NCI-H1048 (cell line): ENCODE results near the gene ZBTB42.

Source experiments
- DNase-seq: peaks from one replicate; lab custom pipeline; 2025; lab: John Stamatoyannopoulos, UW

The ZBTB42 gene

GRCh38 chr14:104782808-104783139, 18.1 kb upstream of the ZBTB42 start:
- no peak for DNase-seq

DNA sequence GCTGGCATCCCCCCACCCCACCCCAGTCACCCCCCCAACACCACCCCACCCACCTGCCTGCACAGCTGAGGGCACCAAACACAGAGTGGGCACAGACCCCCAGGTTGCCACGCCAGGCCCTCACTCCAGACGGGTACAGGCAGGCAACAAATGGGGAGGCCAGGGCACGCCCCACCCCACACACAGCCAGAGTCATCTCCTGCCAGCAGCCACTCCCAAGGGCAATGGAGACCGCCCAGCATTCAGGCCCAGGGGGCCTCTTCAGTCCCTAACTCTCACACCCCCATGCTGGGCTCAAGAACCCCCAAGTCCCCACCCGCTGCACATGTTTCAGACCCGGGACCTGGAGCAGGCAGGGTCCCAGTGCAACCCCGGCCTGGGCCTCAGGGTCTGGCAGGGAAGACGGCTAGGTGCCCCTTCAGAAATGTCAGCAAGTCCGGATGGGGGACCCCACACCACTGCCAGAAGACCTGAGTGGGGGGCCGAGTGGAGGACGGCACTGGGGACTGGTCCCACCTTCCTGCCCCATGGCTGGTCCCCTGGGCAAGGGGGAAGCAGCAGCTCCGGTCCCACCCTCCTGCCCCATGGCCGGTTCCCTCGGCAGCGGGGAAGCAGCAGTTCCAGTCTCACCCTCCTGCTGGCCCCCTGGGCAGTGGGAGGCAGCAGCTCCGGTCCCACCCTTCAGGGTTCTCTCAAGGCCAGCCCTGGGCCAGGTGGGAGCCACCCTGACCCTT, 17.2 kb upstream of the ZBTB42 start:
- no peak for DNase-seq

GRCh38 chr14:104784218-104784568, 16.7 kb upstream of the ZBTB42 start:
- DNase-seq, result no peak

- DNase-seq, result no peak
Observed at GRCh38 chr14:104784846-104785707, 15.8 kb upstream of the ZBTB42 start.

DNA sequence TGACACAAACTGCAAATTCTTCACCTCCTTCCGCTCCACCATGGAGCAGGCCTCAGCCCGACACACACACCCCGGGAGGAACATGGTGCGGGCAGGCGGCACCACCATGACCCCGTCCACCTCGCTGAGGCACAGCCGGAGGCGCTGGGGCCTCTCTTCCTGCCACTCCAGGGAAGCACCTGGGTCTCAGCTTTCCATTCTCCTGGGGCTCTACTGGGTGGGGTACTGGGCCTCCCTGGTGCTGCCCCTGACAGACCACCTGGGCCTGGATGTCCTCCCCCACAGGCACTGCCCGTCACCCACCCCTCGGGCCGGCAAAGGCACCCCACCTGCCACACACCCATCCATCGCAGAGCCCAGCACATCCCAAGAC, 15.2 kb upstream of the ZBTB42 start:
- no peak for DNase-seq

DNA sequence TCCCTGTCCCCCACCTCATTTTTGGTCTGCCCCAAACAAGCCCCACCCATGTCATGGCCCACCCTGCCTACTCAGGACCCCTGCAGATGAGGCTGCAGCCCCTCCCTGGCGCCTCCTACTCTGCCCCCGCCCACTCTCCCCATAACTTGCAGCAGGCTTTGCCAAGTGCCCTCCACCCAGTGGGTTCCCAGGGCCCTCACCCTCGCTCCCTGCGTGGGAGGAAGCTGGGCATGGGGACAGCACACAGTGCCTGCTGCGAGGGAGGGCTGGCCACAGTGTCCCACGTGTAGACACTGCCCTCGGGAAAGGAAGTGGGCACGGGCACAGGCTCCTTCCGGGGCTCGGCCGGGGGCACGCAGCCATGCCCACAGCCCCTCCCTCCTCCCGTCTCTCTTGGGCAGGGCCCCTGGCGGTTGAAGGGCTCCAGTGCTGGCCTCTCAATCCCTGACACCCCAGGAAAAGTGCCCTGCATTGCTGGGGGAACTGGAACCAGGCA, 14.8 kb upstream of the ZBTB42 start:
- no peak for DNase-seq

DNA sequence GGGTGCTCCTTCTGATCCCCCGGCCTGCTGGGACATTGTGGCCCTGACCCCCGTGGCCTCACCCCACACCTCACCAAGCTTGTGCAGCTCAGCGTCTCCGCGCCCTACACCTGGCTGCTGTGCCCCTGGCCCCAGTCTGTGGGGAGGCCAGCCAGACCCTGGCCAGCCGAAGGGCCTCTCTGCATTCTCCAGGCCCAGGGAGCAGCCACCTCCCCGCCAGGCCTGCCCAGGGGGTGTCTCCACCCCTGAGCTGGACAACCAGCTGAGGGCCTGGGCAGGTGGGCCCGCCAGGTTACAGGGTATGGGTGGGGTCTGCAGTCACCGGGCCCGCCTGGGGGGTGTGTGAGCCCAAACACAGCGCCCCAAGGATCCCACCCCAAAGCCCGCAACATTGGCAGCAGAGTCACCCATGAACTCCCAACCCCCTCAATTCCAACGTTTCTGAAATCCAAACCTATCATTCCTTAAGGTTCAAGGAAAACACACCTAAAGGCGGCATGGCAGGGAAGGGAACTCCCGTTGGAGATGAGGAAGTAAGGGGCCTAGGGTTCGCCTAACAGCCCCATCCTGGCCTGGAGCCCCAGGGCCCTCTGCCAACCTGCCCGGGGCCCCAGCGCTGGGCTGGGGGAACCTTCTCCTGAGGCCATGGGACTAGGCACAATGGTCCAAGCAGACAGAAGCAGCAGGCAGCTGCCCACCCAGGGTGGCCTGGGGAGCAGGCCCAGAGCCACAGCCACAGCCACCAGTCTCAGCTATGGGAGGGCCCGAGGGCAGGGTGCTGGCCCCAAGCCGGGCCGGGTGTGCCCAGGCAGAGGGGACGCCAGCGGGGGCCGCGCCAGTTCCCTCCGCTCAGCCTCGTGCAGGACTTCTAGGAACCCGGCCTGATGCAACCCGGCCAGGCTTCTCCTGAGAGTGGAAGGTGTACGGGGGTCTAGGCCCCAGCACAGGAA, 13.9 kb upstream of the ZBTB42 start:
- DNase-seq, result no peak

- no peak for DNase-seq
Observed at GRCh38 chr14:104787736-104788135, 13.2 kb upstream of the ZBTB42 start.

DNA sequence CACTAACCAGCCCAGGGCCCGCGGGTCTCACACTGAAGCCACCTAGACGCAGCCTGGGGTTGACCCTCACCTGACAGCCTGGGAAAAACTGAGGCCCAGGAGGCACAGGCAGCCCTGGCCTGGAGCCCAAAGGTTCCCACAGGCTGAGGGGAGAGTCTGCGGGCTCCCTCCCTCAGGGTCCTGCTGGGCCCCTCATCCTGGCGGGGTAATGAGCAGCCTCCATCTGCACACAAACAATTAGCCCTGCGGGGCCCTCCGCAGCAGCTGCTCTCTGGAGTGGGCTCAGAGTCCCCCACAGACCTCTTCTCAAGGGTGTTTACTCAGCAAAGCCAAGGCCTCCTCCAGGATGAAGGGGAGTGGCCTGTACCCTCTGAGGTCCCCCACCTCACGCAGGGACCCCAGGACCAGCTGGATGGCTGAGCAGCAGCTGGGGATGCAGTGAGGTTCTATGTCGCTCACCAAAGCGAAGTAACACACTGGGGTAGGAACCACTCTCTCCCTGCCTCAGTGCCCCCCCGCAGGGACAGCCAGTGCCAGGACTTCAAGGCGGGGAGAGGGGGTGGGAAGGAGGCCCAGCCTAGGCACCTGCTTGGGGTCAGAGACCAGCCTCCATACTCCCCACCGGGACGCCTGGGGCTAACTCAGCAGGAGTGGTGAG, 12.6 kb upstream of the ZBTB42 start:
- no peak for DNase-seq

DNA sequence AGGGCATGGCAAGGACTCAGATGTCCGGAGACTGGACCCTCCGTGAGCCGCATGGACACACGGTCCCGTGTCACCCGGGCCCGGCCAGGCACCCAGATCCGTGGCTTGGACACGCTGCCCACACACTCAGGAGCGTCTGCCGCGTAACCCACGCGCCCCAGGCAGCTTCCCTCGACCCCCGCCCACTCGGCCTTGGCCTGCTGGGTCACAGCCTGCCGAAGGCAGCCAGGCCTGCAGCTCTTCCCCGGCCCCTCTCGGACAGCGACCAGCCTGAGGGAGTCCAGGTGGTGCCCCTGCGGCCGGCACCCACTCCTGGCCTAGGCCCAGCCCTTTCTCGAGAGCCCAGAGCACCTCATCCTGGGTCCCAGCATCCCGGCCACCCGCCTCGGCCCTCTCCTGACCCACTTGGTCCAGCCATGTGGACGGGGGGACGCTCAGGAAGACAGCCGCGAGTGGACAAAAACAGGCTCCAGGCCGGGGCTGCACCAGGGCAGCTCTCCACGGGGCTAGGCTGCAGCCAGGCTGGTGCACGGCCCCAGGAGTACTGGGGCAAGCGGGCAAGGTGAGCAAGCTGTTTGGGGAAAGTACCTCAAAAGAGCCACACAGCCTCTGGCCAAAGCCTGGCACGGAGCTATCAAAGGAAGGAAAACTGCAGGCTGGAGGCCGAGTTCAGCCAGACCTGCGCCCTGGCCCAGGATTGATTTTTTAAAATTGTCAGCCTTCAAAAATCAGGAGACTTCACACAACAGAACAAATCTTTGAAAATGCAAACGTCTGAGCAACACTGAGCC, 11.8 kb upstream of the ZBTB42 start:
- DNase-seq, result no peak

GRCh38 chr14:104789752-104790743, 10.9 kb upstream of the ZBTB42 start:
- no peak for DNase-seq

DNA sequence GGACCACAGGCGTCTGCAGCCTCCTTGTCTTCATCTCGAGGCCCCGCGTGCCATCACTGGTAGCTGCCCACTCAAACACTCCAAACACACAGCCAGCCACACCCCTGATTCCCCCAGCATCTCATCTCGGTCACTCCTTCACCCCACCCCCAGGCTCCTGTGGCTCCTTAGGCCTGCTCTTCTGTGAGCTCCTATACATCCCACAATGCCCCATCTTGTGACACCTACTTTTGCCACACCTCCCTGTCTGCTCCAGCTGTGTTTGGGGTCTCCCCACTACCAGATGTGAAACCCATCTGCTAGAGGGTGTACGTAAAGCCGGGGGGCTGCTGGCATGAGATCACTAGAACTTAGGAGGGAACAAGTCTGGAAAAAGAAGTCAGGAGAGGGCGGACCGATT, 9.5 kb upstream of the ZBTB42 start:
- no peak for DNase-seq

DNA sequence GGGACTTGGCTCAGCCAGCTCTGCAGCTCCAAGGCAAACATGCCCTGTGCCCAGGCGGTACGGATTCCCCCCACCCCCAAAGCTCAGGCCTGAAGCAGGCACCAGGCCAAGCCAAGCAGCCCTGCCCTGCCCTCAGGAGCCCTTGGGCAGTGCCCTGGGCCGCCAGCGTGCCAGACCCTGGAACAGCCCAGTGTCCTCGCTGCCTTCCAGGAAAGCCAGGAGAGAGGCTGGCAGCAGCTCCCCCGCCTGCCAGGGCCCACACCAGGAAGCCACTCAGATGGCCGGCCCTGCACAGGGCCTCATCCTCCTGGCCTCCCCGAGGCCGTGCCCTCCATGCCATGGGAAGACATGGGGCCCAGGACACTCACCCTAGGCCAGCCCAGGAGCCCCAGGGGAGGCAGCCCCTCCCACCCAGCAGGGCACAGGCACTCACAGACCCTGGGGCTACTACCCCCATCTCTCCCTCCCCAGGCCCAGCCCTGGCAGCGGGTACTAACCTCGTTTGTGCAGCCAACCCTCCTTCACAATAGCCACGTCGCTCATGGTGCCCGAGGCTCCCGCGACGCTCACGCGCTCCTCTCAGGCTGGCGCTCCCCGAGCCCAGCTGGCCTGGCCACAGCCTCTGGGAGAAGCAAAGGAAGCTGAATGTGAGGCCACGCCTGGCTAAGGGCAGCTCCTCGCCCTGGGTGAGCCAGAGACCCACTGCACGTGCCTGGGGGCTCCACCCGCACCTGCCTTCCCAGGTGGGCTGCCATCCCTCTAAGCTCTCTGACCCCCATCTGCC, 8.6 kb upstream of the ZBTB42 start:
- no peak for DNase-seq

- no peak for DNase-seq
Observed at GRCh38 chr14:104792945-104793702, 7.8 kb upstream of the ZBTB42 start.

- DNase-seq, result no peak
Observed at GRCh38 chr14:104793703-104793959, 7.3 kb upstream of the ZBTB42 start.

GRCh38 chr14:104794099-104794498, 6.8 kb upstream of the ZBTB42 start:
- DNase-seq, result no peak

- DNase-seq, result no peak
Observed at GRCh38 chr14:104794631-104794992, 6.3 kb upstream of the ZBTB42 start.

DNA sequence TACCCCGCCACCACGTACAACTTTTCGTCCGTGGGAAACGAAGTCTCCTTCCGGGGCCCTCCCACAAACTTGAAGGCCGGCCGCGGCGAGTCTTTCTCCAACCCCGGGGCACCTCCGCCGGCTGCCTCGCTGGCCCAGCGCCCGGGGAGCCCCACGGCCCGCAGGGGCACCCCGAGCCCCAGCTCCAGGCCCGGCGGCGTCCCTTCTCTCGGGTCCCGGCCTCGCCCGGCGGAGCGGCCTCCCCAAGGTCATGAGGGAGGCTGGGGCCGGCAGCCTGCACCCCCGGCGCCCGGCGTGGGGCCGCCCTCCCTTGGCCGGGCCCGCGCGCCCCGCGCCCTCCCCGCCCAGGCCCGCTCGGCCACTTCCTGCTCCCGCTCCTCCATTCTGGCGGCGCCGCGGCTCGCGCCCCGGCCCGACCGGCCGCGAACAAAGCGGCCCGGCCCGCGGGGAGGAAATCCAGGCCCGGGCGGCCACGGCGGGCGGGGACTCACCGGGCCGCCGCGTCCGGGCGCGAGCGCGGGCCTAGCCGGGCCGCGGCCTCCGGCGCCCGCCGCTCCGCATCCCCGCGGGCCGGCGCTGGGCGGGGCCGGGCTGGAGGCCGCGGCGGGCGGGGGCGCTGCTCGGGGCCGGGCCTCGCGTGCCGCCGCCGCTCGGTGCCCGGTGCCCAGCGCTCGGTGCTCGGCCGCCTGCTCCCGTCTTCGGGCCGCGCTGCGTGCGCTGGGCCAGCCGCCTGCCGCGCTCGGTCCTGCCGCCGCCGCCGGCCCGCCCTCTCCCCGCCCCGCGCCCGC, 5.7 kb upstream of the ZBTB42 start, which contains the start of gene AKT1:
Gene AKT1, minus strand, starts transcription at position 756 of the 788 bp plus-strand sequence. CDS start 3,105 bp downstream, outside the sequence.
- DNase-seq, result no peak
